ENCODE data around the gene SERPINF2.

DNA sequence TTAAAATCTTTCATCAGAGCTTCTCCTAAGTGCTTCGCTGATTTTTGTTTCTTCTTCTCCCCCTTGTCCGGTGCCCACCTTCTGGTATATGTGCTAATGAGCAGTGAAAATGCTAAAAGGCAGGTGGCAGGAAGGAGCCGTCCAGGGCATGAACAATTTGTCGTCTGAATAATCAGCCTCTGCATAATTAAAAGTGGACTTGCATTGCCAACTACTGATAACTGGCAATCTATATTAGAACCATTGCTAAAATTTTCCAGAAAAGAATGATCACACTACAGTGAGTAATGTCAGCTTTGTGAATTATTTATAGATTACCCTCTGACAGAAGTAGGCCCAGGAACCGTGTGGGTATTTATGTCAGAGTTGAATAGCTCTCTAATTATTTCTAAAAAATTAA lies 47.3 kb downstream of the SERPINF2 start:
- TF ChIP-seq REST (tag by site-specific recombination; IDR thresholded peaks at IDR 0.05): no peak
- TF ChIP-seq ZNF792 (tag by site-specific recombination; IDR thresholded peaks at IDR 0.05): no peak
- TF ChIP-seq CTCF (tag by site-specific recombination; IDR thresholded peaks at IDR 0.05): no peak
- no peak for TF ChIP-seq ZNF571 (tag by site-specific recombination; IDR thresholded peaks at IDR 0.05)
- no peak for TF ChIP-seq ZNF704 (tag by site-specific recombination; IDR thresholded peaks at IDR 0.05)
- no peak for TF ChIP-seq ZNF560 (tag by site-specific recombination; IDR thresholded peaks at IDR 0.05; ENCODE audit: borderline replicate concordance)
- no peak for TF ChIP-seq ZNF776 (tag by site-specific recombination; IDR thresholded peaks at IDR 0.05; ENCODE audit: borderline replicate concordance)
- TF ChIP-seq KLF10 (tag by site-specific recombination; IDR thresholded peaks at IDR 0.05): no peak
